ENCODE data around the gene PTPMT1. TPM values are rescaled to one million over a fixed set of nuclear protein-coding genes. Genes with fewer than 3 reads are reported as not detected.

PTPMT1 gene
- polyA plus RNA-seq, 3 donors = 39.2 to 87.8 (median 83.3) TPM

DNA sequence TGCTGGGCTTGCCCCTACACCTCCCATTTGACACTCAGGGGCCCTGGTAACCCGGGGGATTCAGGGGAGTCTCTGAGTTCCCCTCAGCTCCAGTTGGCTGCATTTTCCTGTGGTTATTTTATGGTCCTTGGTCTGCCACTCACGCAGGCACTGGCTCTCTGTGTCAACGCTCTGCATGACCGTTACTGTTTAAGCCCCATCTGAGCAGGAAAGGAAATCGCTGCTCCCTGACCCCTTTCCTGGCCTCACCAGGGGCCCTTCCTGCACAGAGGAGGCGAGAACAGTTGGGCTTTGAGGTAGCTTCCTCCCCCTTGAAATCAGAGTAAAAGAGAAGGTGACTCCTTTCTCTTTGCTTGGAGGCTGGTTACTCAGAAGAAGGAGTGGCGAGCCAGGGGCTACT lies 26.4 kb downstream of the PTPMT1 start:
- Histone ChIP-seq H3K4me3 (replicated peaks in 1 of 3; ENCODE audit: low read depth in 2 of 3, low read length in 3 of 3) (no peak overlapping the region), H2AFZ (ENCODE audit: insufficient read depth, low read depth, low read length, poor library complexity, severe bottlenecking) (peak overlapping the region; percentile 55), H3K27ac (ENCODE audit: low read depth in 1 of 2, low read length in 2 of 2) (no peak overlapping the region), H3K9me3 (replicated peaks in 1 of 2; ENCODE audit: control insufficient read depth in 1 of 2, insufficient read depth in 1 of 2, low read length in 2 of 2) (peaks cover 0 to 6% of the 10 kb centered on the region in 2 donors), H3K36me3 (replicated peaks in 1 of 2; ENCODE audit: control insufficient read depth in 1 of 2, insufficient read depth in 2 of 2, low read length in 2 of 2) (no peaks in the 10 kb centered on the region), H3K79me2 (ENCODE audit: insufficient read depth, low read length) (peaks cover 15% of the 10 kb centered on the region), H3K4me1 (ENCODE audit: control insufficient read depth in 1 of 2, insufficient read depth in 2 of 2, low read length in 2 of 2) (peaks cover 31 to 47% of the 10 kb centered on the region in 2 donors), H3K9ac (ENCODE audit: insufficient read depth, low read length, poor library complexity, severe bottlenecking) (no peak overlapping the region), H3K4me2 (replicated peaks; ENCODE audit: extremely low read depth, low read length, poor library complexity, severe bottlenecking) (peak overlapping the region; percentile 2), H4K20me1 (ENCODE audit: insufficient read depth, low read length) (no peaks in the 10 kb centered on the region), H3K27me3 (ENCODE audit: control insufficient read depth in 2 of 2, insufficient read depth in 2 of 2, low read length in 2 of 2) (peaks cover 16 to 29% of the 10 kb centered on the region in 2 donors)
- H3K4me3 Mint-ChIP-seq = peak overlapping the region in 1 of 2 donors; percentile 60
- peak overlapping the region in 2 of 7 donors; percentile 35 to 62 for H3K27ac Mint-ChIP-seq
- H3K27me3 Mint-ChIP-seq (ENCODE audit: low read depth in 3 of 3) = peaks cover 29 to 37% (median 32%) of the 10 kb centered on the region in 3 donors
- WGBS (ENCODE audit: insufficient coverage) = 0% methylated on average over 5 of the region's 7 CpGs
- DNase-seq = no peak
- H3K36me3 Mint-ChIP-seq = peaks cover under 1 to 9% of the 10 kb centered on the region in 2 donors
- H3K4me1 Mint-ChIP-seq = peaks cover 48% of the 10 kb centered on the region
- H3K9me3 Mint-ChIP-seq = peaks cover 0 to 12% (median 2%) of the 10 kb centered on the region in 7 donors
- TF ChIP-seq, protein P1, sequence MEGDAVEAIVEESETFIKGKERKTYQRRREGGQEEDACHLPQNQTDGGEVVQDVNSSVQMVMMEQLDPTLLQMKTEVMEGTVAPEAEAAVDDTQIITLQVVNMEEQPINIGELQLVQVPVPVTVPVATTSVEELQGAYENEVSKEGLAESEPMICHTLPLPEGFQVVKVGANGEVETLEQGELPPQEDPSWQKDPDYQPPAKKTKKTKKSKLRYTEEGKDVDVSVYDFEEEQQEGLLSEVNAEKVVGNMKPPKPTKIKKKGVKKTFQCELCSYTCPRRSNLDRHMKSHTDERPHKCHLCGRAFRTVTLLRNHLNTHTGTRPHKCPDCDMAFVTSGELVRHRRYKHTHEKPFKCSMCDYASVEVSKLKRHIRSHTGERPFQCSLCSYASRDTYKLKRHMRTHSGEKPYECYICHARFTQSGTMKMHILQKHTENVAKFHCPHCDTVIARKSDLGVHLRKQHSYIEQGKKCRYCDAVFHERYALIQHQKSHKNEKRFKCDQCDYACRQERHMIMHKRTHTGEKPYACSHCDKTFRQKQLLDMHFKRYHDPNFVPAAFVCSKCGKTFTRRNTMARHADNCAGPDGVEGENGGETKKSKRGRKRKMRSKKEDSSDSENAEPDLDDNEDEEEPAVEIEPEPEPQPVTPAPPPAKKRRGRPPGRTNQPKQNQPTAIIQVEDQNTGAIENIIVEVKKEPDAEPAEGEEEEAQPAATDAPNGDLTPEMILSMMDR (IDR thresholded peaks at IDR 0.05) = no peak
- intact Hi-C loops (cut with micrococcal nuclease) = no loop called here

DNA sequence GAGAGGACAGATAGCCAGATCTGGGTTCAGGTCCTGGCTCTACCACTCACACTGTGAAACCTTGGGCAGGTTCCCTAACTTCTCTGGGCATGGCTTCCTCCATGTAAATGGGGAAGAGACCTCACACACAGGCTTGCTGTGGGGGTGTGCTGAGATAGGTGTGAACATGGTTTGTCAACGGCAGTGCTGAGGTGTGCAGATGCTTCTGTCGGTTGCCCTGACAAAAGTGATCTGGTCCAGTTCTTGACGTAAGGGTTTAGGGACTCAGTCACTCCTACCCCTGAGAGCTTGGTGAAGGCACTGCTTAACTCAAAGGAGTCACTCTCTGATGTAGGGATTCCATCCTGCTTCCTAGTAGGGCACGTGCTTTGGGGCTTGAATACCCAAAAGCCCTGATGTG lies 26.9 kb downstream of the PTPMT1 start:
- peak overlapping the region; percentile 55 for H2AFZ ChIP-seq (ENCODE audit: insufficient read depth, low read depth, low read length, poor library complexity, severe bottlenecking)

More for the DNA sequence above, 26.9 kb downstream of the PTPMT1 start:
- H3K36me3 Mint-ChIP-seq = peaks cover 0 to 9% of the 10 kb centered on the region in 2 donors
- H3K9me3 Mint-ChIP-seq = peaks cover 0 to 12% (median 2%) of the 10 kb centered on the region in 7 donors
- DNase-seq = peak in 2 of 3 donors; percentile 9 to 16
- Histone ChIP-seq H3K36me3 (replicated peaks in 1 of 2; ENCODE audit: control insufficient read depth in 1 of 2, insufficient read depth in 2 of 2, low read length in 2 of 2) (no peaks in the 10 kb centered on the region), H3K9ac (ENCODE audit: insufficient read depth, low read length, poor library complexity, severe bottlenecking) (no peak overlapping the region), H3K27ac (ENCODE audit: low read depth in 1 of 2, low read length in 2 of 2) (no peak overlapping the region), H3K4me1 (ENCODE audit: control insufficient read depth in 1 of 2, insufficient read depth in 2 of 2, low read length in 2 of 2) (peaks cover 31 to 45% of the 10 kb centered on the region in 2 donors), H3K79me2 (ENCODE audit: insufficient read depth, low read length) (peaks cover 15% of the 10 kb centered on the region), H3K4me3 (replicated peaks in 1 of 3; ENCODE audit: low read depth in 2 of 3, low read length in 3 of 3) (no peak overlapping the region), H3K9me3 (replicated peaks in 1 of 2; ENCODE audit: control insufficient read depth in 1 of 2, insufficient read depth in 1 of 2, low read length in 2 of 2) (peaks cover 0 to 6% of the 10 kb centered on the region in 2 donors), H3K27me3 (ENCODE audit: control insufficient read depth in 2 of 2, insufficient read depth in 2 of 2, low read length in 2 of 2) (peaks cover 16 to 29% of the 10 kb centered on the region in 2 donors), H4K20me1 (ENCODE audit: insufficient read depth, low read length) (no peaks in the 10 kb centered on the region), H3K4me2 (replicated peaks; ENCODE audit: extremely low read depth, low read length, poor library complexity, severe bottlenecking) (no peak overlapping the region)
- intact Hi-C loops (cut with micrococcal nuclease) = no loop called here
- H3K4me1 Mint-ChIP-seq = peaks cover 45% of the 10 kb centered on the region
- H3K27me3 Mint-ChIP-seq (ENCODE audit: low read depth in 3 of 3) = peaks cover 29 to 37% (median 32%) of the 10 kb centered on the region in 3 donors
- peak overlapping the region; percentile 7 to 12 for H3K4me3 Mint-ChIP-seq
- no peak overlapping the region for H3K27ac Mint-ChIP-seq
- WGBS (ENCODE audit: insufficient coverage) = 19% methylated on average over 4 of the region's 4 CpGs
- TF ChIP-seq, protein P1 (IDR thresholded peaks at IDR 0.05) = no peak

Data from CD14-positive monocyte (primary cell).